Stomach (tissue), 4 donors: ENCODE measurements around the gene FAM236D.
"Not testable (repeated sequence)": the region's sequence is repeated elsewhere in the genome, so short reads cannot be mapped to it uniquely, and the experiment has no call there.

Experiments
- CTCF ChIP-seq, 7 experiments: fragments of 450-650 bp in 4 of 7; fragments of 200-600 bp in 3 of 7; sonication (generic) in 3 of 7; IDR thresholded peaks; one replicate each; pipeline ENCODE4 v1.5.1; 2016 to 2019; ENCODE audit warnings: antibody characterized with exemption in 7 of 7, control low read depth in 2 of 7, mild to moderate bottlenecking in 1 of 7
- EP300 ChIP-seq: sonication (generic); formaldehyde crosslinking; IDR thresholded peaks from one replicate; pipeline ENCODE4 v1.6.1; 2017; ENCODE audit warnings: antibody characterized with exemption
- POLR2A ChIP-seq, 4 donors: fragments of 450-650 bp; IDR thresholded peaks; one replicate each; pipeline ENCODE4 v1.6.1; 2016; ENCODE audit warnings: antibody characterized with exemption in 4 of 4, control low read depth in 2 of 4, mild to moderate bottlenecking in 1 of 4, moderate library complexity in 1 of 4

- TF ChIP-seq CTCF (IDR thresholded peaks at IDR 0.05); POLR2A (IDR thresholded peaks at IDR 0.05); EP300: not testable (repeated sequence)
These were observed 17.6 kb downstream of the FAM236D start for GRCh38 chrX:72790390-72790789.
